ENCODE data around the gene CNN3. TPM values are rescaled to one million over a fixed set of nuclear protein-coding genes. Genes with fewer than 3 reads are reported as not detected.

CNN3 gene
- polyA plus RNA-seq, 2 of the 4 experiments (the other 2 are of a cell fraction) = 61.6 to 83.4 TPM

DNA sequence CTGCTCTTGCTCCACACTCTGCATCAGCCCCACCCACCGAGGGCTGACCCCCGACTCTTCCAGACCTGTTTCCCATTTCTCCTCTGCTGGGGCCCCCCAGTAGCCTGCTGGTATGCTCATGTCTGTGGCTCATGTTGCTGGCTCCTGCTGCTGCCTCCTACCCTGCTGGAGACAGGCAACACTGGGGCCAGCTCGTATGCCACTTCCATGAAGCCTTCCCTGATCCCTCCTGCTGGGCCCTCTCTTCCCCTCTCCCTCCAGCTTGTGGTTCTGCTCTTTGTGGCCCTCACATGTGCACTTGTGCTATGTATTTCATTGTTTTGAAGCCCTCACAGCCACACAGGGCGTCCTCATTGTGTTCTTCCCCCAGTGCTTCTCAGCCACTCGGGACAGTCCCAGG, 40.5 kb downstream of the CNN3 start:
- 83% methylated on average over 5 of the region's 5 CpGs for WGBS (ENCODE audit: missing lambda C conversion rate)
- H3K4me3 ChIP-seq = no peak overlapping the region
- ChIA-PET POLR2A (no interaction called here), CTCF (interaction anchor here (1.6 kb wide), 1 partner anchor 32 kb away, joined by 4 read pairs; no protein-coding TSS in a partner anchor)
- no peak overlapping the region for H3K4me2 ChIP-seq
- no peaks in the 10 kb centered on the region for H3K9me3 ChIP-seq
- DNase-seq (ENCODE audit: low read depth in 1 of 2, low spot score in 1 of 2) = no peak
- ATAC-seq = no peak; a peak in 1 of 6 replicates
- H3K4me1 ChIP-seq = no peaks in the 10 kb centered on the region
- no peak overlapping the region for H3K27ac ChIP-seq
- TF ChIP-seq FOSL2 (IDR thresholded peaks at IDR 0.05) (no peak), FOSL2 (CRISPR knock-in tag; IDR thresholded peaks at IDR 0.05) (no peak), ZFP36 (IDR thresholded peaks at IDR 0.05; ENCODE audit: borderline replicate concordance, partially characterized antibody) (no peak), RCOR1 (IDR thresholded peaks at IDR 0.05; ENCODE audit: low read depth, low read length) (no peak), HOXA7 (CRISPR knock-in tag; IDR thresholded peaks at IDR 0.05) (no peak), CBX2 (IDR thresholded peaks at IDR 0.05; ENCODE audit: borderline replicate concordance, low read depth) (no peak), ZC3H11A (IDR thresholded peaks at IDR 0.05) (no peak), SREBF2 (IDR thresholded peaks at IDR 0.05) (no peak)
- TF ChIP-seq, protein P1, sequence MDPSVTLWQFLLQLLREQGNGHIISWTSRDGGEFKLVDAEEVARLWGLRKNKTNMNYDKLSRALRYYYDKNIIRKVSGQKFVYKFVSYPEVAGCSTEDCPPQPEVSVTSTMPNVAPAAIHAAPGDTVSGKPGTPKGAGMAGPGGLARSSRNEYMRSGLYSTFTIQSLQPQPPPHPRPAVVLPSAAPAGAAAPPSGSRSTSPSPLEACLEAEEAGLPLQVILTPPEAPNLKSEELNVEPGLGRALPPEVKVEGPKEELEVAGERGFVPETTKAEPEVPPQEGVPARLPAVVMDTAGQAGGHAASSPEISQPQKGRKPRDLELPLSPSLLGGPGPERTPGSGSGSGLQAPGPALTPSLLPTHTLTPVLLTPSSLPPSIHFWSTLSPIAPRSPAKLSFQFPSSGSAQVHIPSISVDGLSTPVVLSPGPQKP (IDR thresholded peaks at IDR 0.05; ENCODE audit: low read depth, low read length) = no peak
- FAIRE-seq = no peak

DNA sequence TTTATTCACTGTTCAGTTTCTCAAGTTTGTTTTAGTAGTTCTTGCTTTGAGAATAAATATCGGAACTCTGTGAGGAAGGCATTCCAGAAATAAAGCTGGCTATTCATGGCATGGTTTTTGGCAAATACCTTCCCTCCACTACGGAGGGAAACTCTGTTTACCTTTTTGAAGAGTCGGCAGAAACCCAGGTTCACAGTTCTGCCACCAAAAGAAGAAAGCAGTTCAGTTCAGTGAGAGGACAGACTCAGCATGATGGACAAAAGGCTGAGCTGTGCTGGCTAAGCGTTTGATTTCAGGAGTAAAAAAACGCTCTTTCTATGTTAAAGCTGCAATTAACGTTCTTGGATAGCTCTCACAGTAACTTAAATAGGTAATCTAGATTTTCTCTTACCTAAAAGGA, 42.4 kb downstream of the CNN3 start:
- Histone ChIP-seq H3K4me3 (no peak overlapping the region), H3K27ac (no peak overlapping the region), H3K9me3 (no peaks in the 10 kb centered on the region), H3K4me2 (no peak overlapping the region), H3K4me1 (no peaks in the 10 kb centered on the region)
- POLR2A ChIA-PET = no interaction called here
- DNase-seq (ENCODE audit: low read depth in 1 of 2, low spot score in 1 of 2) (no peak), ATAC-seq (no peak), FAIRE-seq (no peak)
- no peak for TF ChIP-seq HDAC2 (IDR thresholded peaks at IDR 0.05)
- TF ChIP-seq, protein P2, sequence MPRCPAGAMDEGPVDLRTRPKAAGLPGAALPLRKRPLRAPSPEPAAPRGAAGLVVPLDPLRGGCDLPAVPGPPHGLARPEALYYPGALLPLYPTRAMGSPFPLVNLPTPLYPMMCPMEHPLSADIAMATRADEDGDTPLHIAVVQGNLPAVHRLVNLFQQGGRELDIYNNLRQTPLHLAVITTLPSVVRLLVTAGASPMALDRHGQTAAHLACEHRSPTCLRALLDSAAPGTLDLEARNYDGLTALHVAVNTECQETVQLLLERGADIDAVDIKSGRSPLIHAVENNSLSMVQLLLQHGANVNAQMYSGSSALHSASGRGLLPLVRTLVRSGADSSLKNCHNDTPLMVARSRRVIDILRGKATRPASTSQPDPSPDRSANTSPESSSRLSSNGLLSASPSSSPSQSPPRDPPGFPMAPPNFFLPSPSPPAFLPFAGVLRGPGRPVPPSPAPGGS (IDR thresholded peaks at IDR 0.05) = no peak
- no peak for TF ChIP-seq TFCP2L1 (CRISPR knock-in tag; IDR thresholded peaks at IDR 0.05)
- no peak for TF ChIP-seq SREBF2 (IDR thresholded peaks at IDR 0.05)
- no peak for TF ChIP-seq RNF2 (IDR thresholded peaks at IDR 0.05; ENCODE audit: borderline replicate concordance, low read depth)
- peak; percentile 52 for TF ChIP-seq MAFK (IDR thresholded peaks at IDR 0.05; ENCODE audit: partially characterized antibody)
- no peak for TF ChIP-seq NR3C1 (IDR thresholded peaks at IDR 0.05)
- TF ChIP-seq, protein P3, sequence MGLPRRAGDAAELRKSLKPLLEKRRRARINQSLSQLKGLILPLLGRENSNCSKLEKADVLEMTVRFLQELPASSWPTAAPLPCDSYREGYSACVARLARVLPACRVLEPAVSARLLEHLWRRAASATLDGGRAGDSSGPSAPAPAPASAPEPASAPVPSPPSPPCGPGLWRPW (IDR thresholded peaks at IDR 0.05) = no peak
- no peak for TF ChIP-seq HOXB13 (CRISPR knock-in tag; IDR thresholded peaks at IDR 0.05; ENCODE audit: low read depth)
- 80% methylated on average over 6 of the region's 6 CpGs for WGBS (ENCODE audit: missing lambda C conversion rate)
- CTCF ChIA-PET = no interaction called here

DNA sequence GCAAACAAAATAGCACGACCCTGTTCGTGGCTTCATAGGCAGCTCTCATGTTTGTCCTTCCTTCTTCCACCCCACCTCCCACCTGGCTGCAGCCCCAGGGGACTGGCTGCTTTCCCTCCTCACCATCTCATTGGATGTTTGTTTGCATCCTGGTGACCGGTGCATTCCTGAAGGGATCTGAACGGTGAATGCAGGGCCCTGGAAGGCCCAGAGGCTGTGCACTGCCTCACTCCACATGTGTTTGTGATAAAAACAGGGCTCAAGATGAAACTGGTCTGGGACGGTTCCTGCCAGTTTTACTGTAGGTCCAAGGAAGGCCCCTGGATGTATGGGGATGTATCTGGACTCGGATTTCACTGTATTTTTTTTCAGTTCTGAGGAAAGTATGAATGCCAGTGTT, 42.8 kb downstream of the CNN3 start:
- FAIRE-seq = no peak
- WGBS (ENCODE audit: missing lambda C conversion rate) = 32% methylated on average over 6 of the region's 6 CpGs
- ChIA-PET POLR2A (no interaction called here), CTCF (no interaction called here)
- DNase-seq (ENCODE audit: low read depth in 1 of 2, low spot score in 1 of 2) = no peak
- no peak overlapping the region for H3K4me3 ChIP-seq
- H3K4me1 ChIP-seq = no peaks in the 10 kb centered on the region
- ATAC-seq = peak; percentile 34 to 65; a peak in 5 of 6 replicates
- no peaks in the 10 kb centered on the region for H3K9me3 ChIP-seq
- H3K27ac ChIP-seq = no peak overlapping the region
- peak overlapping the region; percentile 39; the same call in 2 of the 3 replicates for H3K4me2 ChIP-seq
- TF ChIP-seq, protein P4, sequence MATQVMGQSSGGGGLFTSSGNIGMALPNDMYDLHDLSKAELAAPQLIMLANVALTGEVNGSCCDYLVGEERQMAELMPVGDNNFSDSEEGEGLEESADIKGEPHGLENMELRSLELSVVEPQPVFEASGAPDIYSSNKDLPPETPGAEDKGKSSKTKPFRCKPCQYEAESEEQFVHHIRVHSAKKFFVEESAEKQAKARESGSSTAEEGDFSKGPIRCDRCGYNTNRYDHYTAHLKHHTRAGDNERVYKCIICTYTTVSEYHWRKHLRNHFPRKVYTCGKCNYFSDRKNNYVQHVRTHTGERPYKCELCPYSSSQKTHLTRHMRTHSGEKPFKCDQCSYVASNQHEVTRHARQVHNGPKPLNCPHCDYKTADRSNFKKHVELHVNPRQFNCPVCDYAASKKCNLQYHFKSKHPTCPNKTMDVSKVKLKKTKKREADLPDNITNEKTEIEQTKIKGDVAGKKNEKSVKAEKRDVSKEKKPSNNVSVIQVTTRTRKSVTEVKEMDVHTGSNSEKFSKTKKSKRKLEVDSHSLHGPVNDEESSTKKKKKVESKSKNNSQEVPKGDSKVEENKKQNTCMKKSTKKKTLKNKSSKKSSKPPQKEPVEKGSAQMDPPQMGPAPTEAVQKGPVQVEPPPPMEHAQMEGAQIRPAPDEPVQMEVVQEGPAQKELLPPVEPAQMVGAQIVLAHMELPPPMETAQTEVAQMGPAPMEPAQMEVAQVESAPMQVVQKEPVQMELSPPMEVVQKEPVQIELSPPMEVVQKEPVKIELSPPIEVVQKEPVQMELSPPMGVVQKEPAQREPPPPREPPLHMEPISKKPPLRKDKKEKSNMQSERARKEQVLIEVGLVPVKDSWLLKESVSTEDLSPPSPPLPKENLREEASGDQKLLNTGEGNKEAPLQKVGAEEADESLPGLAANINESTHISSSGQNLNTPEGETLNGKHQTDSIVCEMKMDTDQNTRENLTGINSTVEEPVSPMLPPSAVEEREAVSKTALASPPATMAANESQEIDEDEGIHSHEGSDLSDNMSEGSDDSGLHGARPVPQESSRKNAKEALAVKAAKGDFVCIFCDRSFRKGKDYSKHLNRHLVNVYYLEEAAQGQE (IDR thresholded peaks at IDR 0.05) = no peak
- TF ChIP-seq HDAC2 (IDR thresholded peaks at IDR 0.05) = no peak
- no peak for TF ChIP-seq ESRRA (IDR thresholded peaks at IDR 0.05; ENCODE audit: borderline replicate concordance, low read length)
- no peak for TF ChIP-seq CHD2 (IDR thresholded peaks at IDR 0.05; ENCODE audit: low read length, partially characterized antibody)
- TF ChIP-seq RNF2 (IDR thresholded peaks at IDR 0.05; ENCODE audit: borderline replicate concordance, low read depth) = no peak
- no peak for TF ChIP-seq KDM1A (IDR thresholded peaks at IDR 0.05; ENCODE audit: low read depth)
- TF ChIP-seq, protein P5, sequence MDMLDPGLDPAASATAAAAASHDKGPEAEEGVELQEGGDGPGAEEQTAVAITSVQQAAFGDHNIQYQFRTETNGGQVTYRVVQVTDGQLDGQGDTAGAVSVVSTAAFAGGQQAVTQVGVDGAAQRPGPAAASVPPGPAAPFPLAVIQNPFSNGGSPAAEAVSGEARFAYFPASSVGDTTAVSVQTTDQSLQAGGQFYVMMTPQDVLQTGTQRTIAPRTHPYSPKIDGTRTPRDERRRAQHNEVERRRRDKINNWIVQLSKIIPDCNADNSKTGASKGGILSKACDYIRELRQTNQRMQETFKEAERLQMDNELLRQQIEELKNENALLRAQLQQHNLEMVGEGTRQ (IDR thresholded peaks at IDR 0.05) = no peak
- TF ChIP-seq, protein P6, sequence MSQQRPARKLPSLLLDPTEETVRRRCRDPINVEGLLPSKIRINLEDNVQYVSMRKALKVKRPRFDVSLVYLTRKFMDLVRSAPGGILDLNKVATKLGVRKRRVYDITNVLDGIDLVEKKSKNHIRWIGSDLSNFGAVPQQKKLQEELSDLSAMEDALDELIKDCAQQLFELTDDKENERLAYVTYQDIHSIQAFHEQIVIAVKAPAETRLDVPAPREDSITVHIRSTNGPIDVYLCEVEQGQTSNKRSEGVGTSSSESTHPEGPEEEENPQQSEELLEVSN (IDR thresholded peaks at IDR 0.05; ENCODE audit: borderline replicate concordance, low read depth) = no peak
- TF ChIP-seq, protein P7, sequence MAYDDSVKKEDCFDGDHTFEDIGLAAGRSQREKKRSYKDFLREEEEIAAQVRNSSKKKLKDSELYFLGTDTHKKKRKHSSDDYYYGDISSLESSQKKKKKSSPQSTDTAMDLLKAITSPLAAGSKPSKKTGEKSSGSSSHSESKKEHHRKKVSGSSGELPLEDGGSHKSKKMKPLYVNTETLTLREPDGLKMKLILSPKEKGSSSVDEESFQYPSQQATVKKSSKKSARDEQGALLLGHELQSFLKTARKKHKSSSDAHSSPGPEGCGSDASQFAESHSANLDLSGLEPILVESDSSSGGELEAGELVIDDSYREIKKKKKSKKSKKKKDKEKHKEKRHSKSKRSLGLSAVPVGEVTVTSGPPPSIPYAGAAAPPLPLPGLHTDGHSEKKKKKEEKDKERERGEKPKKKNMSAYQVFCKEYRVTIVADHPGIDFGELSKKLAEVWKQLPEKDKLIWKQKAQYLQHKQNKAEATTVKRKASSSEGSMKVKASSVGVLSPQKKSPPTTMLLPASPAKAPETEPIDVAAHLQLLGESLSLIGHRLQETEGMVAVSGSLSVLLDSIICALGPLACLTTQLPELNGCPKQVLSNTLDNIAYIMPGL (CRISPR knock-in tag; IDR thresholded peaks at IDR 0.05; ENCODE audit: borderline replicate concordance) = no peak

Data from A549 (cell line).